A673 (cell line): Measurements from ENCODE around the gene ZNF486. TPM values are rescaled to one million over a fixed set of nuclear protein-coding genes. Genes with fewer than 3 reads are reported as not detected.
"Not testable (repeated sequence)": the region's sequence is repeated elsewhere in the genome, so short reads cannot be mapped to it uniquely, and the experiment has no call there.

ENCODE experiments used
- BruUV-seq: library from RNA; stranded (reverse); fragments of 400-500 nt; replicated peaks from 2 replicates; lab custom pipeline; 2021; lab: Mats Ljungman, UMichigan
- CTCF ChIA-PET: fragments of 300-600 bp; sonication (Branson Sonifier 250); formaldehyde crosslinking; loops from one replicate; lab custom pipeline; 2022; ENCODE audit warnings: antibody characterized with exemption; lab: Charles Lee
- POLR2A ChIA-PET: fragments of 300-600 bp; sonication (Branson Sonifier 250); formaldehyde crosslinking; loops from one replicate; lab custom pipeline; 2022; ENCODE audit warnings: antibody characterized with exemption; ENCODE audit not compliant: low non-redundant PET; lab: Charles Lee
- DNase-seq: peaks from one replicate; pipeline ENCODE4 v3.0.0-alpha.2; 2015; ENCODE audit warnings: low spot score
- H3K27ac ChIP-seq: fragments of 200-600 bp; sonication (generic); 2 replicates; pipeline ENCODE4 v1.5.1; 2016; ENCODE audit warnings: mixed run types, low read depth, mild to moderate bottlenecking, mixed read lengths, antibody characterized with exemption, low read length; ENCODE audit not compliant: poor library complexity, severe bottlenecking
- H3K27me3 ChIP-seq: fragments of 200-600 bp; sonication (generic); replicated peaks from 2 replicates; pipeline ENCODE4 v1.6.1; 2017; ENCODE audit warnings: mixed run types, low read depth, mild to moderate bottlenecking, mixed read lengths, antibody characterized with exemption, low read length; ENCODE audit not compliant: insufficient read depth, poor library complexity
- H3K36me3 ChIP-seq: fragments of 200-600 bp; sonication (generic); 2 replicates; pipeline ENCODE4 v1.6.1; 2016; ENCODE audit warnings: mixed run types, mild to moderate bottlenecking, mixed read lengths, antibody characterized with exemption, low read length; ENCODE audit not compliant: insufficient read depth, poor library complexity, severe bottlenecking
- H3K4me1 ChIP-seq: fragments of 200-600 bp; sonication (generic); 2 replicates; pipeline ENCODE4 v1.6.1; 2017; ENCODE audit warnings: mixed run types, mild to moderate bottlenecking, mixed read lengths, antibody characterized with exemption, low read length; ENCODE audit not compliant: insufficient read depth, poor library complexity, severe bottlenecking
- H3K4me3 ChIP-seq: fragments of 200-600 bp; sonication (generic); 2 replicates; pipeline ENCODE4 v1.5.1; 2016; ENCODE audit warnings: low read depth, mixed run types, mild to moderate bottlenecking, mixed read lengths, low read length; ENCODE audit not compliant: poor library complexity, severe bottlenecking
- H3K9me3 ChIP-seq: fragments of 200-600 bp; sonication (generic); 2 replicates; pipeline ENCODE4 v1.6.1; 2016; ENCODE audit warnings: mixed run types, low read depth, mild to moderate bottlenecking, mixed read lengths, antibody characterized with exemption, low read length; ENCODE audit not compliant: poor library complexity, severe bottlenecking
- CTCF ChIP-seq: fragments of 300-800, 200-600 bp; sonication (generic); conservative IDR thresholded peaks from 2 replicates; pipeline ENCODE4 v1.5.1; 2017; ENCODE audit warnings: low read depth, mild to moderate bottlenecking, antibody characterized with exemption, low read length, moderate library complexity, mixed read lengths
- EZH2 ChIP-seq: fragments of 200-600 bp; sonication (generic); IDR thresholded peaks from 2 replicates; pipeline ENCODE4 v1.6.1; 2017; ENCODE audit warnings: borderline replicate concordance, low read depth, mild to moderate bottlenecking, mixed read lengths, antibody characterized with exemption, low read length; ENCODE audit not compliant: poor library complexity, severe bottlenecking
- intact Hi-C: fragments of 100-400 bp; cut with micrococcal nuclease; formaldehyde crosslinking; loops from one replicate; pipeline ENCODE4 v1.10.0; 2022; ENCODE audit not compliant: unreplicated experiment
- total RNA-seq: library from RNA; stranded (reverse); gene quantifications from 2 replicates; pipeline ENCODE4 v1.2.3, GENCODE V29; 2021

ZNF486 gene
- total RNA-seq, 1 experiment from 2014 or later = 0.92 TPM

- ChIA-PET CTCF (no interaction called here), POLR2A (no interaction called here)
- peak overlapping the region; percentile 25 for H3K4me3 ChIP-seq
- no peaks in the 10 kb centered on the region for H3K4me1 ChIP-seq
- no peaks in the 10 kb centered on the region for H3K27me3 ChIP-seq
- no peaks in the 10 kb centered on the region for H3K36me3 ChIP-seq
- intact Hi-C loops = no loop called here
- TSS peak; percentile 36 for BruUV-seq
- no peak for DNase-seq
- H3K9me3 ChIP-seq = peaks cover 7% of the 10 kb centered on the region
- no peak for TF ChIP-seq EZH2
- TF ChIP-seq CTCF = no peak
- no peak overlapping the region for H3K27ac ChIP-seq
Measured at GRCh38 chr19:20167651-20168122, 673 bp downstream of the ZNF486 start.

GRCh38 chr19:20171285-20171684, 4.3 kb downstream of the ZNF486 start:
- TF ChIP-seq EZH2 = no peak
- no peak for TF ChIP-seq CTCF
- H3K9me3 ChIP-seq = peaks cover 10% of the 10 kb centered on the region
- intact Hi-C loops = no loop called here
- H3K36me3 ChIP-seq = no peaks in the 10 kb centered on the region
- H3K27me3 ChIP-seq = no peaks in the 10 kb centered on the region
- no peak overlapping the region for H3K27ac ChIP-seq
- no TSS peak for BruUV-seq
- CTCF ChIA-PET = no interaction called here
- H3K4me3 ChIP-seq = no peak overlapping the region
- DNase-seq = no peak
- no peaks in the 10 kb centered on the region for H3K4me1 ChIP-seq
- POLR2A ChIA-PET = no interaction called here

- POLR2A ChIA-PET, H3K36me3 ChIP-seq, H3K27me3 ChIP-seq, BruUV-seq, CTCF ChIA-PET, intact Hi-C loops, H3K4me1 ChIP-seq, H3K27ac ChIP-seq, H3K4me3 ChIP-seq, DNase-seq: not testable (repeated sequence)
- peaks cover 27% of the 10 kb centered on the region for H3K9me3 ChIP-seq
Measured at GRCh38 chr19:20175848-20176247, 8.8 kb downstream of the ZNF486 start.

- POLR2A ChIA-PET, H3K36me3 ChIP-seq, H3K4me3 ChIP-seq, DNase-seq, CTCF ChIA-PET, intact Hi-C loops, BruUV-seq, H3K27me3 ChIP-seq, H3K27ac ChIP-seq, H3K4me1 ChIP-seq: not testable (repeated sequence)
- H3K9me3 ChIP-seq = peaks cover 21% of the 10 kb centered on the region
Measured at GRCh38 chr19:20179956-20180355, 12.9 kb downstream of the ZNF486 start.
